DOHH2 (cell line): ENCODE measurements around the gene CFAP73.

ENCODE experiments used
- EZH2phosphoT487 ChIP-seq: fragments of 200-600 bp; sonication (generic); IDR thresholded peaks from 2 replicates; pipeline ENCODE4 v1.6.1; 2017; ENCODE audit warnings: borderline replicate concordance, mild to moderate bottlenecking, antibody characterized with exemption, low read length, moderate library complexity, mixed read lengths
- TF ChIP-seq, protein P1 (sequence below): fragments of 200-600 bp; sonication (generic); IDR thresholded peaks from one replicate; pipeline ENCODE4 v1.5.1; 2014; ENCODE audit warnings: antibody characterized with exemption, mild to moderate bottlenecking, low read depth, low read length; ENCODE audit not compliant: poor library complexity, severe bottlenecking

DNA sequence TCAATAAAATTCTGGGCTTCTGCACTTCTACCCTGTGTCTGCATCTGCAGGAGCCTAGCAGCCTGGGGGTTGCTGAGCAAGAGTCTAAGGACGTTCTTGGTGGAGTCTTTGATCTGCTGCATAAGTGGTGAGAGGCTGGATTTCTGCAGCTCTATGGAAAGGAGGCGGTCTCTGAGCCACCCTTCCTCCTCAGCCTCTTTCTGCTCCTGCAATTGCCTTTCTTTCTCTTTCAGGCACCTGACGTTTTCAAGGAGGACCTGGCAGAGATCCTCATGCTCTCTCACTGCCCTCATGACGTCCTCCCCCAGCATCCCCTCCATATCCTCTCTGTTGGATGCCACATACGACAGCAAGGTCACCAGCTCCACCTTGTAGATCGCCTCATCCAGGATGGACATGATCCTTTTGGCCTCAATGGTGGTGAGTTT lies 58.1 kb downstream of the CFAP73 start:
- TF ChIP-seq, protein P1, sequence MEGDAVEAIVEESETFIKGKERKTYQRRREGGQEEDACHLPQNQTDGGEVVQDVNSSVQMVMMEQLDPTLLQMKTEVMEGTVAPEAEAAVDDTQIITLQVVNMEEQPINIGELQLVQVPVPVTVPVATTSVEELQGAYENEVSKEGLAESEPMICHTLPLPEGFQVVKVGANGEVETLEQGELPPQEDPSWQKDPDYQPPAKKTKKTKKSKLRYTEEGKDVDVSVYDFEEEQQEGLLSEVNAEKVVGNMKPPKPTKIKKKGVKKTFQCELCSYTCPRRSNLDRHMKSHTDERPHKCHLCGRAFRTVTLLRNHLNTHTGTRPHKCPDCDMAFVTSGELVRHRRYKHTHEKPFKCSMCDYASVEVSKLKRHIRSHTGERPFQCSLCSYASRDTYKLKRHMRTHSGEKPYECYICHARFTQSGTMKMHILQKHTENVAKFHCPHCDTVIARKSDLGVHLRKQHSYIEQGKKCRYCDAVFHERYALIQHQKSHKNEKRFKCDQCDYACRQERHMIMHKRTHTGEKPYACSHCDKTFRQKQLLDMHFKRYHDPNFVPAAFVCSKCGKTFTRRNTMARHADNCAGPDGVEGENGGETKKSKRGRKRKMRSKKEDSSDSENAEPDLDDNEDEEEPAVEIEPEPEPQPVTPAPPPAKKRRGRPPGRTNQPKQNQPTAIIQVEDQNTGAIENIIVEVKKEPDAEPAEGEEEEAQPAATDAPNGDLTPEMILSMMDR: no peak
- no peak for TF ChIP-seq EZH2phosphoT487
